SK-N-MC (cell line): ENCODE results near the gene CELSR3.

Experiments used
- EZH2 ChIP-seq: fragments of 200-600 bp; sonication (generic); IDR thresholded peaks from one replicate; pipeline ENCODE4 v1.6.1; 2017; ENCODE audit warnings: antibody characterized with exemption
- FOXP2 ChIP-seq: optimal IDR thresholded peaks from 2 replicates; pipeline ENCODE3; 2011; ENCODE audit warnings: mild to moderate bottlenecking, moderate library complexity; ENCODE audit not compliant: insufficient read depth; ENCODE audit errors: extremely low read length, control extremely low read depth
- POLR2AphosphoS5 ChIP-seq: IDR thresholded peaks from 2 replicates; pipeline ENCODE4 v1.6.1; 2012; ENCODE audit warnings: mild to moderate bottlenecking, low read depth, low read length, borderline replicate concordance

- no peak for TF ChIP-seq EZH2
- TF ChIP-seq POLR2AphosphoS5, result no peak
- no peak for TF ChIP-seq FOXP2
Observed at GRCh38 chr3:48685293-48685602, 22.6 kb upstream of the CELSR3 start.
